DMS153 (cell line): ENCODE data around the gene EZH2.

Source experiments
- DNase-seq: peaks from one replicate; lab custom pipeline; 2025; lab: John Stamatoyannopoulos, UW

EZH2 gene

GRCh38 chr7:148898845-148899484 lies 14.9 kb upstream of the EZH2 start:
- no peak for DNase-seq

- no peak for DNase-seq
These were observed 10.5 kb upstream of the EZH2 start for GRCh38 chr7:148894591-148894990.

DNA sequence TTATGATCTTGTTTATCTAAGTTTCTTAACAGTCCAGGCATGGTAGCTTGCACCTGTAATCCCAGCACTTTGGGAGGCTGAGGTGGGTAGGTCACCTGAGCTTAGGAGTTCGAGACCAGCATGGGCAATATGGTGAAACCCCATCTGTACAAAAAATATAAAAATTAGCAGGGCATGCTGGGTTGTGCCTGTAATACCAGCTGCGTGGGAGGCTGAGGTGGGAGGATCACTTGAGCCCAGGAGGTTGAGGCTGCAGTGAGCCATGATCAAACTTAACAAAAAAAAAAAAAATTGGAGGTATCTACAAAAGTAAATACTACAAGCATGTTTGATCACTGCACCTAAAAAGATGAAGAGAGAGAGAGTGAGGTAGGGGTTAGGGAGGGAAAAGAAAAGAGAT lies 9.0 kb upstream of the EZH2 start:
- no peak for DNase-seq

- no peak for DNase-seq
These were observed 4.2 kb upstream of the EZH2 start for GRCh38 chr7:148888300-148888699.

DNA sequence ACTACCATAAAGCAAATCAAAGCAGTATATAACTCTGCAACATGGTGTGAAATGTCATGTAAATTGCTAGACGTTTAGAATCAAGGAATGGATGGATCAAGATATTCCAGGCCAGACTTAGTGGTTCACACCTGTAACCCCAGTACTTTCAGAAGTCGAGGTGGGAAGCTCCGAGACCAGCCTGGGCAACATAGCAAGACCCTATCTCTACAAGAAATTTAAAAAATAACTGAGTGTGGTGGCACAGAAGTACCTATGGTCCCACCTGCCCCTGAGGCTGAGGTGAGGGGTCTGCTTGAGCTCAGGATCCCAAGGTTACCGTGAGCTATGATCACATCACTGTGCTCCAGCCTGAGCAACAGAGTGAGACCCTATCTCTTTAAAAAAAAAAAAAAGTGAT lies 2.8 kb upstream of the EZH2 start:
- DNase-seq, result no peak

DNA sequence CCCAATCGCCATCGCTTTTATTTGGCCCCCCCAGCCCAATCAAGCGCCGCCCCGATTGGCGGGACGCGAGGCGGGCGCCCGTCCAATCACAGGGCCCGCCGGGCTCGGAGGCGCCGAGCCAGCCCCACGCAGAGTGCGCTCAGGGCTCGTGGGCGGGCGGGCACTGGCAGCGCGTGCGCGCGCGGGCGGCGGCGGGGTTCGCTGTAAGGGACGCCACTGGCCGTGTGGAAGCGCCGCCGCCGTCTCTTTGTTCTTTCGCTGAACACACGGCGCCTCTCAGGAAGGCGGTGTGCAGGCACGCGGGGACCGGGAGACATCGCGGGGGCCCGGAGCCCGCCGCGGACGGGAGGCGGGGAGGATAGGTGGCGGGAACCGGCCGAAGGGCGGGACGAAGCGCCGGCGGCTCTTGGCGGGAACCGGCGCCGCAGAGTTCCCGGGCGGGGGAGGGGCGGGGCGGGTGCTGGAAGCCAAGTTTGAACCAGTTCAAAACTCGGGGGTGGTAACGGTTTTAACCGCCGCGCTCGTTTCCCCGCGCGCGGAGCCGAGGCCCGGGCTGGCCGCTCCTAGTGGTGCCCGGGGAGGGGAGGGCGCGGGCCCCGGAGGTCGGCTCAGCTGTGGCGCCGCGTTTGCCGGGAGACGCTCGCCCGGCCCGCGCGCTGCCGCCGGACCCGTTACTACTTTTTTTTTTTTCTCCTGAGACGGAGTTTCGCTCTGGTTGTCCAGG lies 370 bp upstream of the EZH2 start:
- DNase-seq, result peak; percentile 84

DNA sequence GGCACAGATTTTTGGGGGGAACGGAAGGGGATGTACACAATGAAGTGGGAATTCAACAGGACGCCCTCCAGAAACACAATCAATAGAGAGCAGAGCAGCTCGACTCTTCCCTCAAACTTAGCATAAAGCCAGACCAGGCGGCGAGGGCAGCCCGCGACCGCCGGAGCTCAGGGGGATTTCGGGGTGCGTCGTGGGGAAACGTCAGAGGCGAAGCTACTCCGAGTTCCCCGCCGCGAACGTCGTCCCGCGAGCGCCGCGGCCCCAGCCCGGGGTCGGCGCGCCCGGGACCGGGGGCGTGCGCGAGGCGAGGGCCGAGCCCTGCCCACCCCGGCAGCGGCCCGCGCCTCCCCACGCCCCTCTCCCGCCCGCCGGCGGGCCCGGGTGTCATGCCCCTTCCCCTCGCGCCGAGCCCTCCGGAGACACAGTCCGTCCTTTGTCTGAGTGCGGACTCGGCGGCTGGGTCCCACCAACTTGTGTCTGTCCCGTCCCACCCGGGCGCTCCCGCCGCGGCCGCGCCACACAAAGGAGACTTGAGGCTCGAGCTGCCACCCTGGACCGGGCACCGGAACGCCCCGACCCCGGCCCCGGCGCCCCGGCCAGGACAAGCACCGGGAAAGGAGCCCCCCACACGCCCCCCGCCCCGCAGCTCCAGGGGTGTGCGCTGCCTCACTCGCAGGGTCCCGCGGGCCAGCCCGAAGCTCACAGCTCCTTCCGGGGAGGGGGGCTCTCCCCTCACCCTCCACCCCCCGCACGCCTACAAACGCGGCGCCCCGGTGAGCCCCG lies 634 bp downstream of the EZH2 start:
- DNase-seq, result no peak

GRCh38 chr7:148882841-148883265 lies 1.2 kb downstream of the EZH2 start:
- no peak for DNase-seq

GRCh38 chr7:148882192-148882591 lies 1.9 kb downstream of the EZH2 start:
- no peak for DNase-seq

- DNase-seq, result no peak
These were observed 5.8 kb downstream of the EZH2 start for GRCh38 chr7:148878317-148878716.

- no peak for DNase-seq
These were observed 6.6 kb downstream of the EZH2 start for GRCh38 chr7:148877517-148877916.

GRCh38 chr7:148872188-148872587 lies 11.9 kb downstream of the EZH2 start:
- DNase-seq, result no peak

DNA sequence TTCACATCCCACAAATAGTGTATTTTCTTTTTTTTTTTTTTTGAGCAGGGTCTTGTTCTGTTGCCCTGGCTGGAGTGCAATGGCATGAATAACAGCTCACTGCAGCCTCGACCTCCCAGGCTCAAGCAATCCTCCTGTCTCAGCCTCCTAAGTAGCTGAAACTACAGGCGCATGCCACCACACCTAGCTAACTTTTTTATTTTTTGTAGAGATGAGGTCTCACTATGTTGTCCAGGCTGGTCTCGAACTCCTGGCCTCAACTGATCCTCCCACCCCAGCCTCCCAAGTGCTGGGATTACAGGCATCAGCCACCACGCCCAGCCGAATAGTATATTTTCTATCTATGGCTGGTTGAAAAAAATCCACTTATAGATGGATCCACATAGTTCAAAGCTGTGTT lies 12.5 kb downstream of the EZH2 start:
- no peak for DNase-seq

- no peak for DNase-seq
These were observed 13.1 kb downstream of the EZH2 start for GRCh38 chr7:148871030-148871429.

DNA sequence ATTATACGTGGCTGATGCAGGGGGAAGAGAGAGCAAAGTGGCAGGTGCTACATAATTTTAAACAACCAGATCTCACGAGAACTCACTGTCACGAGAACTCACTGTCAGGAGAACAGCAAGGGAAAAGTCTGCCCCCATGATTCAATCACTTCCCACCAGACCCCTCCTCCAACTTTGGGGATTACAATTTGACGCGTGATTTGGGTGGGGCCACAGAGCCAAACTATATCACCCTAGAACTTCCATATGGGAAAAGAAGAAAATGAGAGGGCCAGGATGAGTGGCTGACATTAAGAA lies 15.8 kb downstream of the EZH2 start:
- no peak for DNase-seq

DNA sequence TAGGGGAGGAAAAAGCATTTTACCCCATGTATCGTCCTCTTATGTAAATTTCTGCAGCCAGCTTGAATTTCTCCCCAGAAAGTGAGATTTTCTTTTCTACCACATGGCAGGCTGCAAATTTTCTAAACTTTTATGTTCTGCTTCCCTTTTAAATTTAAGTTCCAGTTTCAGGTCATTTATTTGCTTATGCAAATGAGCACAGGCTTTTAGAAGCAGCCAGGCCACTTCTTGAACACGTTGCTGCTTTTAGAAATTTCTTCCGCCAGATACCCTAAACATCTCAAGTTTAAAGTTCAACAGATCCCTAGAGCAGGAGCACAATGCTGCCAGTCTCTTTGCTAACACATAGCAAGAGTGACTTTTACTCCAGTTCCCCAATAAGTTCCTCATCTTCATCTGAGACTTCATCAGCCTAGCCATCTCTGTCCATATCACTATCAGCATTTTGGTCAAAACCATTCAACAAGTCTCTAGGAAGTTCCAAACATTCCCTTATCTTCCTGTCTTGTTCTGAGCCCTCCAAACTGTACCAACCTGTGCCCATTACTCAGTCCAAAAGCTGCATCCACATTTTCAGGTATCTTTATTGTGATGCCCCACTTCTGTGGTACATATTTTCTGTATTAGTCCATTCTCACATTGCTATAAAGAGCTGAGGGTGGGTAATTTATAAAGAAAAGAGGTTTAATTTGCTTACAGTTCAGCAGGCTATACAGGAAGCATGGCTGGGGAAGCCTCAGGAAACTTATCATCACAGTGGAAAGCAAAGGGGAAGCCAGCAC lies 16.3 kb downstream of the EZH2 start:
- no peak for DNase-seq

DNA sequence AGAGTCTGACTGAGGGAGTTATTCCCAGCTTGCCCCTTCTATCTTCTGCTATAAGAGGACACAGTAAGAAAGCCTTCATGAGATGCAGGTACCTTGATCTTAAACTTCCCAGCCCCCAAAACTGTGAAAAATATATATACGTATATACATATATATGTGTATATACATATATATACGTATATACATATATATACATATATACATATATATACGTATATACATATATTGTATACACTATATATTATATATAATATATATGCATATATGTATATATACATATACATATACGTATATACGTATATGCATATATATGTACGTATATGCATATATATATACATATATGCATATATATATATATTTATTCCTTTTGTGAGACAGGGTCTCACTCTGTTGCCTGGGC lies 17.7 kb downstream of the EZH2 start:
- no peak for DNase-seq

GRCh38 chr7:148865283-148865682 lies 18.8 kb downstream of the EZH2 start:
- no peak for DNase-seq

DNA sequence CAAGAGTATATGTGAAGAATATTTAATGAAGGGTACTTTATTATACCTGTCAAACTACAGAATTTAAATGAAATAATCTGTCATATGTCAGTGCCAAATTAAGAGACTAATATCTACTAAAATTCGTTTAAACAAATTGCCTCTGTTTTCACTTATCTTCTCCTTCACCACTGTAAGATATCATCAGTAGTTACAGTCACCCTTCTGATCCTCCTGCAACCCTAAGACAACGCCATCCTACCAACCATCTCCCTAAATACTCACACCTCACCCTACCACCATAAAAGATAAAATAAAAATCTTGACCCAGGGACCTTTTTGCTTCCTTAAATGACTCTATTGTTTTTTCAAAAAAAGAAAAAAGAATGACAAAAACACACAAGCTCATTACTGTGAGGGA lies 20.8 kb downstream of the EZH2 start:
- DNase-seq, result no peak

GRCh38 chr7:148862481-148862880 lies 21.6 kb downstream of the EZH2 start:
- DNase-seq, result no peak

GRCh38 chr7:148858489-148858888 lies 25.6 kb downstream of the EZH2 start:
- DNase-seq, result no peak

GRCh38 chr7:148856891-148857290 lies 27.2 kb downstream of the EZH2 start:
- DNase-seq, result no peak

DNA sequence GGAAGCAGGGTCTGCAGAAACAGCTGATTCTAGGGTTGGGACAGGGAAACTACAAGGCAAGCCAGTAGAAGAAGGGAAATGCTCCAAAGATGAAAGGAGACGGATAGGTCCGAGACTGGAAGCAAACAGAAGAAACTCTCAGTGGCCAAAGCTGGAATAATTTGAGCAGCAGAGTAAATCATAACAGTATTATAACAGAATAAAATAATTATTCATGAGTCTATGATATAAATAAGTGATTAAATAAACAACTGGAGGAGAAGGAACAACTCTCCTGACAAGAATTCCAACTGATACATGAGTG lies 27.6 kb downstream of the EZH2 start:
- no peak for DNase-seq
